HG02885 (cell line): ENCODE results near the gene FUT8.

Experiments used
- ATAC-seq: cut with Tn5 transposase; IDR thresholded peaks from one replicate; pipeline ENCODE4 v1.9.1; 2021; ENCODE audit warnings: mild to moderate bottlenecking; ENCODE audit not compliant: unreplicated experiment, poor library complexity

Gene FUT8

GRCh38 chr14:65548878-65549277, 136.3 kb downstream of the FUT8 start:
- no peak for ATAC-seq

- no peak for ATAC-seq
These were observed 136.9 kb downstream of the FUT8 start for GRCh38 chr14:65549429-65549828.

- no peak for ATAC-seq
These were observed 138.5 kb downstream of the FUT8 start for GRCh38 chr14:65550779-65551643.

- ATAC-seq, result no peak
These were observed 140.2 kb downstream of the FUT8 start for GRCh38 chr14:65552724-65553123.

- ATAC-seq, result no peak
These were observed 142.3 kb downstream of the FUT8 start for GRCh38 chr14:65554837-65555236.

- no peak for ATAC-seq
These were observed 142.8 kb downstream of the FUT8 start for GRCh38 chr14:65555358-65555757.

- ATAC-seq, result no peak
These were observed 145.8 kb downstream of the FUT8 start for GRCh38 chr14:65558363-65558762.

GRCh38 chr14:65560340-65561027, 148.0 kb downstream of the FUT8 start:
- no peak for ATAC-seq

- ATAC-seq, result no peak
These were observed 151.8 kb downstream of the FUT8 start for GRCh38 chr14:65564370-65564769.

- ATAC-seq, result no peak
These were observed 153.4 kb downstream of the FUT8 start for GRCh38 chr14:65565948-65566347.

GRCh38 chr14:65566820-65567522, 154.4 kb downstream of the FUT8 start:
- ATAC-seq, result no peak

- ATAC-seq, result no peak
These were observed 162.1 kb downstream of the FUT8 start for GRCh38 chr14:65574611-65575010.

- no peak for ATAC-seq
These were observed 162.9 kb downstream of the FUT8 start for GRCh38 chr14:65575389-65575788.

- no peak for ATAC-seq
These were observed 168.4 kb downstream of the FUT8 start for GRCh38 chr14:65580973-65581372.

- no peak for ATAC-seq
These were observed 168.8 kb downstream of the FUT8 start for GRCh38 chr14:65581378-65581777.

- ATAC-seq, result no peak
These were observed 169.3 kb downstream of the FUT8 start for GRCh38 chr14:65581799-65582198.

GRCh38 chr14:65585216-65585615, 172.7 kb downstream of the FUT8 start:
- no peak for ATAC-seq

GRCh38 chr14:65588426-65589140, 176.1 kb downstream of the FUT8 start:
- no peak for ATAC-seq

- ATAC-seq, result no peak
These were observed 181.8 kb downstream of the FUT8 start for GRCh38 chr14:65594153-65594881.

GRCh38 chr14:65594882-65595237, 182.3 kb downstream of the FUT8 start:
- ATAC-seq, result no peak
